Smooth muscle cell (in vitro differentiated cells): ENCODE data around the gene FAM228B. TPM values are rescaled to one million over a fixed set of nuclear protein-coding genes. Genes with fewer than 3 reads are reported as not detected.

Source experiments
- DNase-seq: peaks from one replicate; lab custom pipeline; 2025; ENCODE audit not compliant: unreplicated experiment; lab: John Stamatoyannopoulos, UW
- H2AFZ ChIP-seq: fragments of 200-600 bp; sonication (generic); 2 replicates; pipeline ENCODE4 v1.6.0; 2016; ENCODE audit warnings: antibody characterized with exemption, low read depth, mild to moderate bottlenecking
- H3F3A ChIP-seq: fragments of 200-600 bp; sonication (generic); 2 replicates; pipeline ENCODE4 v1.6.0; 2017; ENCODE audit warnings: antibody characterized with exemption, low read depth
- H3K27ac ChIP-seq: fragments of 200-600 bp; sonication (generic); 2 replicates; pipeline ENCODE4 v1.5.1; 2016; ENCODE audit warnings: low read depth, mild to moderate bottlenecking
- H3K27me3 ChIP-seq: fragments of 200-600 bp; sonication (generic); 2 replicates; pipeline ENCODE4 v1.6.1; 2016; ENCODE audit warnings: low read depth, mild to moderate bottlenecking
- H3K36me3 ChIP-seq: fragments of 200-600 bp; sonication (generic); 2 replicates; pipeline ENCODE4 v1.5.1; 2016; ENCODE audit warnings: low read depth
- H3K4me1 ChIP-seq: fragments of 200-600 bp; sonication (generic); 2 replicates; pipeline ENCODE4 v1.5.1; 2016; ENCODE audit warnings: low read depth
- H3K4me2 ChIP-seq: fragments of 200-600 bp; sonication (generic); 2 replicates; pipeline ENCODE4 v1.6.0; 2016; ENCODE audit warnings: mild to moderate bottlenecking
- H3K4me3 ChIP-seq: fragments of 200-600 bp; sonication (generic); 2 replicates; pipeline ENCODE4 v1.5.1; 2016; ENCODE audit warnings: mild to moderate bottlenecking
- H3K79me2 ChIP-seq: fragments of 200-600 bp; sonication (generic); 2 replicates; pipeline ENCODE4 v1.6.0; 2016; ENCODE audit warnings: low read depth, mild to moderate bottlenecking
- H3K9ac ChIP-seq: fragments of 200-600 bp; sonication (generic); 2 replicates; pipeline ENCODE4 v1.6.0; 2016; ENCODE audit warnings: low read depth
- H3K9me3 ChIP-seq: fragments of 200-600 bp; sonication (generic); replicated peaks from 2 replicates; pipeline ENCODE4 v1.5.1; 2016; ENCODE audit warnings: low read depth
- H4K20me1 ChIP-seq: fragments of 200-600 bp; sonication (generic); 2 replicates; pipeline ENCODE4 v1.6.0; 2016; ENCODE audit warnings: low read depth
- CTCF ChIP-seq: fragments of 200-600 bp; sonication (generic); IDR thresholded peaks from 2 replicates; pipeline ENCODE4 v1.5.1; 2017; ENCODE audit warnings: borderline replicate concordance, mild to moderate bottlenecking, antibody characterized with exemption; ENCODE audit not compliant: insufficient read depth, poor library complexity, severe bottlenecking
- WGBS: methylation state at CpG from one replicate; pipeline ENCODE4 v1.1.7; 2016; ENCODE audit warnings: low lambda C conversion rate; 5-methylcytosine and 5-hydroxymethylcytosine counted together
- polyA plus RNA-seq: library from polyadenylated mRNA; unstranded; fragments of >200 nt; fragmentation: Nextera tagmentation; extraction: Ambion mirVana; gene quantifications from 2 replicates; pipeline ENCODE4 v1.2.1, GENCODE V29; 2016
- total RNA-seq: library from RNA; depleted of rRNA; stranded (reverse); fragments of >200 nt; gene quantifications from 2 replicates; pipeline ENCODE4 v1.2.3, GENCODE V29; 2014

FAM228B gene
- total and polyA plus RNA-seq, 2 experiments from 2014 or later: 7.0 to 18.1 TPM

DNA sequence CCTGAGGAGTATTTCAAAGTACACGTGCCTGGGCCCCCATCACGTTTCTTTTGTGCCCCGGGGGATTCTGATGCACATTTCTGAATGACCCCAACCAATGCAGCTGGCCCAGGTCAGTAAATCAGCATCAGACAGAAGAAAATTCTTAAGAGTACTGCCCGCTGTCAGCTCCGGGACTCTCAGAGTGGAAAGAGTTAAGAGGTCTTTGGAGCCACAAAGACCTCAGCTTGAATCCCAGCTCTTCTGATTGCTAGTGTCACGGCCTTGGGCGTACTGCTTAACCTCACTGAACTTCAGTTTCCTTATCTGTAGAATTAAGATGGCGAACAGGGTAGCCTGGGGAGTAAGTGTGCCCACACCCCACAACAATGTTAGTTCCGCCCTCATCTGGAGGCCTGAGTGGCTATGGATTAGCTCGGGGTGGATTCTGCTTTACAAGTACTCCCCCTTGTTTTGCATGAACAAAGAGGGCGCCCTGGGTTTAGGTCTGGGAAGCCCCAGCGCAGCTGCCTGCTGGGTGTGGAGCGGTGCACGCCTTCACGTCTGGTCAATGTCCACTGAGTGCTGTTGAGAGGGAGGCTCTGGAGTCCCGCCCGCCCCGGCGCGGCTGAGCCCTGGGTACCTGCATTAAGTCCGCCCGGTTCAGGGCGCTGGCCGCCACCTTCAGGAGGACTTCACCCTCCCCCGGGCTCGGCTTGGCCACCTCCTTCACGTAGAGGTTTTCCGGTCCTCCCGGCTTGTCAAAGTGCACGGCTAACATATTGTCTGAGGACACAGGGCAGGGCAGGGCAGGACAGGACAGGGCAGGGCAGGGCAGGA, 39.5 kb upstream of the FAM228B start:
- DNase-seq: peak; percentile 85
- H3K9me3 ChIP-seq: no peaks in the 10 kb centered on the region
- no peak for TF ChIP-seq CTCF
- H3K4me3 ChIP-seq: peak overlapping the region; percentile 71
- H3F3A ChIP-seq: peaks cover 12% of the 10 kb centered on the region
- H3K27me3 ChIP-seq: no peaks in the 10 kb centered on the region
- H3K79me2 ChIP-seq: no peaks in the 10 kb centered on the region
- H3K36me3 ChIP-seq: peaks cover 4% of the 10 kb centered on the region
- 7% methylated on average over 29 of the region's 30 CpGs for WGBS
- peak overlapping the region; percentile 18 for H3K9ac ChIP-seq
- H2AFZ ChIP-seq: peak overlapping the region; percentile 99
- H3K4me2 ChIP-seq: peak overlapping the region; percentile 82
- peak overlapping the region; percentile 77 for H3K27ac ChIP-seq
- H4K20me1 ChIP-seq: no peaks in the 10 kb centered on the region
- H3K4me1 ChIP-seq: peaks cover 9% of the 10 kb centered on the region

- TF ChIP-seq CTCF: peak; percentile 95
- H3F3A ChIP-seq: peaks cover 4% of the 10 kb centered on the region
- H4K20me1 ChIP-seq: no peaks in the 10 kb centered on the region
- H3K4me1 ChIP-seq: peaks cover 9% of the 10 kb centered on the region
- H3K4me3 ChIP-seq: peak within 1 kb of the TSS; percentile 71
- H3K9ac ChIP-seq: peak within 1 kb of the TSS; percentile 49
- peaks cover 4% of the 10 kb centered on the region for H3K36me3 ChIP-seq
- no peaks in the 10 kb centered on the region for H3K9me3 ChIP-seq
- peak within 1 kb of the TSS; percentile 99 for H2AFZ ChIP-seq
- WGBS: 2% methylated on average over 42 of the region's 44 CpGs
- peak; percentile 95 for DNase-seq
- H3K27me3 ChIP-seq: no peaks in the 10 kb centered on the region
- H3K27ac ChIP-seq: peak within 1 kb of the TSS; percentile 77
- peak within 1 kb of the TSS; percentile 82 for H3K4me2 ChIP-seq
- no peaks in the 10 kb centered on the region for H3K79me2 ChIP-seq
These were observed 38.7 kb upstream of the FAM228B start, which contains the start of gene TP53I3 for GRCh38 chr2:24084386-24085199. Gene TP53I3 (minus strand): TSS chr2:24084834. CDS start chr2:24084326, 508 bp downstream.

DNA sequence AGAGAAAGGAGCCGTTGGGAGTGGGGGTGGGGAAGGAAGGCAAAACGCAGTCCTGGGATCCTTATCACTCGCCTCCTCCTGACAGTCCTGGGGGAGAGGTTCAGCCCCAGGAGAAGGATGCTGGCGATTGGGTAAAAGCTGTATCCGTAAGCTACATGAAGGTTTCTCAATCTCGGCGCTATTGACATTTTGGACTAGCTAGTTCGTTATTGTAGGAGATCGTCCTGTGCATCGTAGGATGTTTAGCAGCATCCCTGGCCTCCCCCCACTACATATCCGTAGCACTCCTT, 38.1 kb upstream of the FAM228B start:
- Histone ChIP-seq H3K36me3 (peaks cover 4% of the 10 kb centered on the region), H3K27me3 (no peaks in the 10 kb centered on the region), H3K4me1 (peaks cover 9% of the 10 kb centered on the region), H4K20me1 (no peaks in the 10 kb centered on the region), H3K27ac (peak overlapping the region; percentile 77), H3K4me3 (peak overlapping the region; percentile 71), H3F3A (peaks cover 4% of the 10 kb centered on the region), H3K9me3 (no peaks in the 10 kb centered on the region), H3K4me2 (peak overlapping the region; percentile 82), H2AFZ (peak overlapping the region; percentile 99), H3K79me2 (no peaks in the 10 kb centered on the region), H3K9ac (no peak overlapping the region)
- TF ChIP-seq CTCF: no peak
- DNase-seq: no peak
- 17% methylated on average over 11 of the region's 11 CpGs for WGBS
